ENCODE results near the gene OR52I2.

DNA sequence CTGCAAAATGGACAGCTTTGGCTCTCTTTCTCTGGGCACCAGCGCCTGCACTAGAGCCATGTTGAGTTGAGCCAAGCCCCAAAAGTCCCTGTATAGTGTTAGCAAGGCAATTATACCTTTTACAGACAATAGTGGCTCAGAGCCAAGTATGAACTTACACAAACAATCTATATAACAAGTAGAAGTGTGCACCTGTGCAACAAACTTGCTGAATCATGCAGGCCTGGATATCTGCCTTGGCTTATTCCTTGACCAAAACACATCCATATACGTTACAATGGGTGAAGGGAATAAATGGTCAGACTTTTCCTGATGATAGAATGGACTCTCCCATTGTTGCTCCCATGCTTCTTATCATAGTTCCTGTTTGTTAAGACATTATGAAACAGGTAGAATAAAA, 3.8 kb upstream of the OR52I2 start:
- TF ChIP-seq POLR2AphosphoS5 (IDR thresholded peaks at IDR 0.05) (no peak), POLR2A (IDR thresholded peaks at IDR 0.05) (no peak), CTCF (IDR thresholded peaks at IDR 0.05) (no peak), EP300 (IDR thresholded peaks at IDR 0.05) (no peak)
